HG02943 (cell line): ENCODE data around the gene SPON1.
"Not testable (repeated sequence)": the region's sequence is repeated elsewhere in the genome, so short reads cannot be mapped to it uniquely, and the experiment has no call there.

Experiments used
- ATAC-seq: cut with Tn5 transposase; IDR thresholded peaks from one replicate; pipeline ENCODE4 v1.9.1; 2021; ENCODE audit warnings: mild to moderate bottlenecking, low read depth, moderate library complexity; ENCODE audit not compliant: unreplicated experiment

The SPON1 gene

GRCh38 chr11:14029971-14030920 lies 67.7 kb downstream of the SPON1 start:
- no peak for ATAC-seq

GRCh38 chr11:14035526-14035925 lies 73.0 kb downstream of the SPON1 start:
- not testable (repeated sequence) for ATAC-seq

GRCh38 chr11:14036469-14036868 lies 73.9 kb downstream of the SPON1 start:
- ATAC-seq: no peak

GRCh38 chr11:14041040-14041439 lies 78.5 kb downstream of the SPON1 start:
- no peak for ATAC-seq

- ATAC-seq: no peak
These were observed 79.0 kb downstream of the SPON1 start for GRCh38 chr11:14041565-14041964.

- no peak for ATAC-seq
These were observed 80.4 kb downstream of the SPON1 start for GRCh38 chr11:14042686-14043465.

GRCh38 chr11:14044916-14045315 lies 82.4 kb downstream of the SPON1 start:
- ATAC-seq: no peak

GRCh38 chr11:14045417-14045816 lies 82.9 kb downstream of the SPON1 start:
- ATAC-seq: no peak

- ATAC-seq: no peak
These were observed 89.7 kb downstream of the SPON1 start for GRCh38 chr11:14052198-14052597.

- ATAC-seq: no peak
These were observed 91.9 kb downstream of the SPON1 start for GRCh38 chr11:14054116-14055107.

- no peak for ATAC-seq
These were observed 93.4 kb downstream of the SPON1 start for GRCh38 chr11:14055936-14056335.

- ATAC-seq: no peak
These were observed 95.5 kb downstream of the SPON1 start for GRCh38 chr11:14058061-14058460.

- no peak for ATAC-seq
These were observed 97.0 kb downstream of the SPON1 start for GRCh38 chr11:14059491-14059890.

- no peak for ATAC-seq
These were observed 99.2 kb downstream of the SPON1 start for GRCh38 chr11:14061721-14062120.

GRCh38 chr11:14065141-14065540 lies 102.6 kb downstream of the SPON1 start:
- no peak for ATAC-seq

- no peak for ATAC-seq
These were observed 103.2 kb downstream of the SPON1 start for GRCh38 chr11:14065681-14066080.

GRCh38 chr11:14067686-14068085 lies 105.2 kb downstream of the SPON1 start:
- ATAC-seq: no peak

GRCh38 chr11:14070896-14071295 lies 108.4 kb downstream of the SPON1 start:
- ATAC-seq: no peak

- ATAC-seq: no peak
These were observed 111.4 kb downstream of the SPON1 start for GRCh38 chr11:14073849-14074476.
